Peyer's patch (tissue), 4 donors: ENCODE results near the gene SLC5A12.

ENCODE experiments used
- POLR2A ChIP-seq, 2 donors: fragments of 450-650 bp; IDR thresholded peaks; one replicate each; pipeline ENCODE4 v1.5.1; 2017; ENCODE audit warnings: antibody characterized with exemption in 2 of 2, mild to moderate bottlenecking in 2 of 2, moderate library complexity in 2 of 2
- TF ChIP-seq, protein P1 (sequence below), 6 experiments: fragments of 450-650 bp in 4 of 6; fragments of 200-600 bp in 2 of 6; sonication (generic) in 1 of 6; IDR thresholded peaks; one replicate each; pipeline ENCODE4 v1.5.1; 2017 to 2019; ENCODE audit warnings: antibody characterized with exemption in 6 of 6, mild to moderate bottlenecking in 3 of 6, moderate library complexity in 1 of 6

DNA sequence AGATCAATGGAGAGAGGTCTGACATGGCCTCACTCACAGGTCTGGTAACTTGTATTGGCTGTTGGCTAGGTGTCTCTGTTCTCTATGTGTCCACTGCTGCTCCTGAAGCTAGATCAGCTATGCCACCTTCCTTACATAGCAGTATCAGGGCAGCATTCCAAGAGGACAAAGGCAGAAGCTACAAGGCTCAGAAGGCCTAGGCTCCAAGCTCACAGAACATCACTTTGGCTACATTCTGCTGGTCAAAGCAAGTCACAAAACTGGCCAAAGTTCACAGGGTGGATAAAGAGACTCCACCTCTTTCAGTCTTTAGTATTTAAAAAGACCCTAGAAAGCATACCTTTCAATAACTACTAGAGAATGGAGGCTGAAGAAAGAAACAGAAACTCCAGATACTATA is 4.1 kb downstream of the SLC5A12 start:
- TF ChIP-seq, protein P1, sequence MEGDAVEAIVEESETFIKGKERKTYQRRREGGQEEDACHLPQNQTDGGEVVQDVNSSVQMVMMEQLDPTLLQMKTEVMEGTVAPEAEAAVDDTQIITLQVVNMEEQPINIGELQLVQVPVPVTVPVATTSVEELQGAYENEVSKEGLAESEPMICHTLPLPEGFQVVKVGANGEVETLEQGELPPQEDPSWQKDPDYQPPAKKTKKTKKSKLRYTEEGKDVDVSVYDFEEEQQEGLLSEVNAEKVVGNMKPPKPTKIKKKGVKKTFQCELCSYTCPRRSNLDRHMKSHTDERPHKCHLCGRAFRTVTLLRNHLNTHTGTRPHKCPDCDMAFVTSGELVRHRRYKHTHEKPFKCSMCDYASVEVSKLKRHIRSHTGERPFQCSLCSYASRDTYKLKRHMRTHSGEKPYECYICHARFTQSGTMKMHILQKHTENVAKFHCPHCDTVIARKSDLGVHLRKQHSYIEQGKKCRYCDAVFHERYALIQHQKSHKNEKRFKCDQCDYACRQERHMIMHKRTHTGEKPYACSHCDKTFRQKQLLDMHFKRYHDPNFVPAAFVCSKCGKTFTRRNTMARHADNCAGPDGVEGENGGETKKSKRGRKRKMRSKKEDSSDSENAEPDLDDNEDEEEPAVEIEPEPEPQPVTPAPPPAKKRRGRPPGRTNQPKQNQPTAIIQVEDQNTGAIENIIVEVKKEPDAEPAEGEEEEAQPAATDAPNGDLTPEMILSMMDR (IDR thresholded peaks at IDR 0.05) = peak in 2 of 6 experiments; percentile 17 to 35
- TF ChIP-seq POLR2A (IDR thresholded peaks at IDR 0.05) = peak; percentile 19 to 50
